CD4-positive, CD25-positive, alpha-beta regulatory T cell (primary cell): ENCODE measurements around the gene ZNF76. TPM values are rescaled to one million over a fixed set of nuclear protein-coding genes. Genes with fewer than 3 reads are reported as not detected.

Source experiments
- ATAC-seq, 2 donors: fragments of 150-1000 bp; cut with Tn5 transposase; one replicate each; pipeline ENCODE4 v1.10.0; 2021; ENCODE audit warnings: low read depth in 2 of 2, moderate number of reproducible peaks in 2 of 2, moderate library complexity in 1 of 2
- DNase-seq, 3 donors: peaks; one replicate each; pipeline versions ENCODE4 v3.0.0 to v3.0.0-alpha.2; 2012 to 2022; ENCODE audit warnings: mixed read lengths in 1 of 3
- H3K27ac ChIP-seq: one replicate; pipeline ENCODE4 v1.7.0; 2013; ENCODE audit warnings: mild to moderate bottlenecking, low read length; ENCODE audit not compliant: insufficient read depth, poor library complexity, severe bottlenecking
- H3K27me3 ChIP-seq: one replicate; pipeline ENCODE4 v1.7.0; 2013; ENCODE audit warnings: low read length; ENCODE audit not compliant: control insufficient read depth, insufficient read depth
- H3K36me3 ChIP-seq: one replicate; pipeline ENCODE4 v1.7.0; 2013; ENCODE audit warnings: mild to moderate bottlenecking, low read length, moderate library complexity; ENCODE audit not compliant: control insufficient read depth, insufficient read depth
- H3K4me1 ChIP-seq: 2 replicates; pipeline ENCODE4 v1.7.0; 2013; ENCODE audit warnings: mild to moderate bottlenecking, low read length; ENCODE audit not compliant: insufficient read depth, control insufficient read depth, poor library complexity, severe bottlenecking
- H3K4me3 ChIP-seq: one replicate; pipeline ENCODE4 v1.7.0; 2013; ENCODE audit warnings: low read depth, mild to moderate bottlenecking, low read length, moderate library complexity
- H3K9me3 ChIP-seq, 2 experiments: 1 replicate in 1 of 2; 2 replicates in 1 of 2; pipeline ENCODE4 v1.7.0; 2013; ENCODE audit warnings: low read length in 2 of 2, mild to moderate bottlenecking in 1 of 2, moderate library complexity in 1 of 2; ENCODE audit not compliant: control insufficient read depth in 2 of 2
- H3K27ac Mint-ChIP-seq, 3 donors: one replicate each; pipeline ENCODE4 v1.8.0; 2020 to 2022; ENCODE audit warnings: mild to moderate bottlenecking in 3 of 3, mixed read lengths in 3 of 3, moderate library complexity in 2 of 3
- H3K27me3 Mint-ChIP-seq: one replicate; pipeline ENCODE4 v1.8.0; 2022; ENCODE audit warnings: mild to moderate bottlenecking, mixed read lengths
- H3K36me3 Mint-ChIP-seq: one replicate; pipeline ENCODE4 v1.8.0; 2020; ENCODE audit warnings: mixed read lengths
- H3K4me1 Mint-ChIP-seq, 4 donors: one replicate each; pipeline ENCODE4 v1.8.0; 2020 to 2022; ENCODE audit warnings: mixed read lengths in 4 of 4, mild to moderate bottlenecking in 1 of 4
- H3K4me3 Mint-ChIP-seq, 4 donors: one replicate each; pipeline ENCODE4 v1.8.0; 2020 to 2022; ENCODE audit warnings: mild to moderate bottlenecking in 4 of 4, mixed read lengths in 4 of 4, moderate library complexity in 3 of 4
- H3K9me3 Mint-ChIP-seq, 7 donors: one replicate each; pipeline ENCODE4 v1.8.0; 2020 to 2022; ENCODE audit warnings: mixed read lengths in 7 of 7, mild to moderate bottlenecking in 3 of 7, moderate library complexity in 2 of 7
- polyA plus RNA-seq, 4 donors: library from polyadenylated mRNA; unstranded; fragments of 300-500 nt; fragmentation: Illumina TruSeq; gene quantifications; one replicate each; pipeline ENCODE4 v1.2.3, GENCODE V29; 2021
- total RNA-seq: library from RNA; stranded (reverse); gene quantifications from one replicate; pipeline ENCODE4 v1.2.3, GENCODE V29; 2022

The ZNF76 gene
- total and polyA plus RNA-seq, 5 donors from 2014 or later = 18.7 to 66.6 (median 22.1) TPM

- ATAC-seq = no peak
These were observed 31.1 kb upstream of the ZNF76 start for GRCh38 chr6:35228481-35228880.

GRCh38 chr6:35229304-35229703 lies 30.2 kb upstream of the ZNF76 start:
- Mint-ChIP-seq H3K36me3 (peaks cover 10% of the 10 kb centered on the region), H3K4me3 (no peak overlapping the region), H3K27me3 (no peaks in the 10 kb centered on the region), H3K27ac (peak overlapping the region in 1 of 3 donors; percentile 18), H3K9me3 (peaks cover 0 to 1% (median 0%) of the 10 kb centered on the region in 7 donors), H3K4me1 (no peaks in the 10 kb centered on the region)
- Histone ChIP-seq H3K9me3 (no peaks in the 10 kb centered on the region), H3K4me1 (no peaks in the 10 kb centered on the region), H3K36me3 (no peaks in the 10 kb centered on the region), H3K4me3 (no peak overlapping the region), H3K27me3 (no peaks in the 10 kb centered on the region), H3K27ac (no peak overlapping the region)
- no peak for DNase-seq
- ATAC-seq = no peak

More at GRCh38 chr6:35228481-35228880, 31.1 kb upstream of the ZNF76 start:
- H3K27ac ChIP-seq = no peak overlapping the region
- no peaks in the 10 kb centered on the region for H3K4me1 Mint-ChIP-seq
- H3K4me3 Mint-ChIP-seq = no peak overlapping the region
- H3K9me3 ChIP-seq = no peaks in the 10 kb centered on the region
- peak overlapping the region in 2 of 3 donors; percentile 52 to 61 for H3K27ac Mint-ChIP-seq
- no peak for DNase-seq
- H3K27me3 Mint-ChIP-seq = no peaks in the 10 kb centered on the region
- H3K36me3 Mint-ChIP-seq = peaks cover 10% of the 10 kb centered on the region
- H3K36me3 ChIP-seq = no peaks in the 10 kb centered on the region
- H3K27me3 ChIP-seq = no peaks in the 10 kb centered on the region
- H3K9me3 Mint-ChIP-seq = peaks cover 0 to 1% (median 0%) of the 10 kb centered on the region in 7 donors
- no peaks in the 10 kb centered on the region for H3K4me1 ChIP-seq
- no peak overlapping the region for H3K4me3 ChIP-seq

- Mint-ChIP-seq H3K4me3 (no peak overlapping the region), H3K9me3 (peaks cover 0 to 3% (median 0%) of the 10 kb centered on the region in 7 donors), H3K27ac (peak overlapping the region in 1 of 3 donors; percentile 28), H3K27me3 (no peaks in the 10 kb centered on the region), H3K4me1 (no peaks in the 10 kb centered on the region), H3K36me3 (peaks cover 10% of the 10 kb centered on the region)
- H3K4me3 ChIP-seq = no peak overlapping the region
- no peaks in the 10 kb centered on the region for H3K27me3 ChIP-seq
- ATAC-seq = no peak
- no peaks in the 10 kb centered on the region for H3K36me3 ChIP-seq
- H3K4me1 ChIP-seq = no peaks in the 10 kb centered on the region
- DNase-seq = no peak
- no peak overlapping the region for H3K27ac ChIP-seq
- no peaks in the 10 kb centered on the region for H3K9me3 ChIP-seq
These were observed 29.0 kb upstream of the ZNF76 start for GRCh38 chr6:35230498-35230897.

DNA sequence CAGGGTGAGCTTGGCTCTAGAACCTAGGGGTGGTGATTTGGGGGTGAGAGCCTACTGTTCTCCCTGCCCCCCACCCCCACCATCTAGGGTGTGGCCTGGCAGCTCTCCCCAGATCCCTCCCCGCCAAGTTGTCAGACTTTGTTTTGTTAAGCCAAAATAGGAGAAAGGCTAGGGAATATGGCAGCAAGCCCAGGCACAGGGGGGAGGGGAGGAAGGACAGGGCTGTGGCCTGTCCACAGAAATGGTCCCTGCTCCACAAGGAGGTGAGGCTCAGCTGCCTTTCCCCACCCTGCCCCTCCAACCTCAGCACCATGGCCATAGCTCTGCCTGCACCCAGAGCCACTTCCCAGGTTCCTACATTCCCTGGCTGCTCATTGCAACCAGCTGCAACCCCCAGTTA lies 28.6 kb upstream of the ZNF76 start:
- Histone ChIP-seq H3K36me3 (no peaks in the 10 kb centered on the region), H3K4me1 (no peaks in the 10 kb centered on the region), H3K9me3 (no peaks in the 10 kb centered on the region), H3K4me3 (no peak overlapping the region), H3K27me3 (no peaks in the 10 kb centered on the region), H3K27ac (no peak overlapping the region)
- Mint-ChIP-seq H3K4me1 (no peaks in the 10 kb centered on the region), H3K36me3 (peaks cover 10% of the 10 kb centered on the region), H3K9me3 (peaks cover 0 to 3% (median 0%) of the 10 kb centered on the region in 7 donors), H3K27ac (no peak overlapping the region), H3K27me3 (no peaks in the 10 kb centered on the region), H3K4me3 (no peak overlapping the region)
- no peak for DNase-seq
- no peak for ATAC-seq

GRCh38 chr6:35231563-35231962 lies 28.0 kb upstream of the ZNF76 start:
- Mint-ChIP-seq H3K4me3 (no peak overlapping the region), H3K4me1 (no peaks in the 10 kb centered on the region), H3K36me3 (peaks cover 10% of the 10 kb centered on the region), H3K9me3 (peaks cover 0 to 3% (median 0%) of the 10 kb centered on the region in 7 donors), H3K27me3 (no peaks in the 10 kb centered on the region), H3K27ac (peak overlapping the region in 1 of 3 donors; percentile 10)
- DNase-seq (no peak), ATAC-seq (no peak)
- no peak overlapping the region for H3K27ac ChIP-seq
- H3K27me3 ChIP-seq = no peaks in the 10 kb centered on the region
- H3K4me3 ChIP-seq = no peak overlapping the region
- H3K36me3 ChIP-seq = no peaks in the 10 kb centered on the region
- H3K9me3 ChIP-seq = no peaks in the 10 kb centered on the region
- no peaks in the 10 kb centered on the region for H3K4me1 ChIP-seq

GRCh38 chr6:35234901-35235300 lies 24.6 kb upstream of the ZNF76 start:
- H3K27ac Mint-ChIP-seq = no peak overlapping the region
- Histone ChIP-seq H3K9me3 (no peaks in the 10 kb centered on the region), H3K4me3 (no peak overlapping the region), H3K4me1 (no peaks in the 10 kb centered on the region), H3K27ac (no peak overlapping the region), H3K36me3 (no peaks in the 10 kb centered on the region), H3K27me3 (no peaks in the 10 kb centered on the region)
- H3K9me3 Mint-ChIP-seq = peaks cover 0 to 5% (median 0%) of the 10 kb centered on the region in 7 donors
- H3K4me3 Mint-ChIP-seq = no peak overlapping the region
- H3K4me1 Mint-ChIP-seq = peaks cover 0 to 5% (median 0%) of the 10 kb centered on the region in 4 donors
- DNase-seq (no peak), ATAC-seq (no peak)
- no peaks in the 10 kb centered on the region for H3K27me3 Mint-ChIP-seq
- peaks cover 16% of the 10 kb centered on the region for H3K36me3 Mint-ChIP-seq

- Histone ChIP-seq H3K4me1 (no peaks in the 10 kb centered on the region), H3K27me3 (no peaks in the 10 kb centered on the region), H3K36me3 (no peaks in the 10 kb centered on the region), H3K9me3 (no peaks in the 10 kb centered on the region), H3K27ac (no peak overlapping the region), H3K4me3 (no peak overlapping the region)
- H3K9me3 Mint-ChIP-seq = peaks cover 0 to 5% (median 0%) of the 10 kb centered on the region in 7 donors
- DNase-seq = no peak
- H3K36me3 Mint-ChIP-seq = peaks cover 12% of the 10 kb centered on the region
- no peak for ATAC-seq
- H3K4me1 Mint-ChIP-seq = peaks cover 0 to 8% (median 1%) of the 10 kb centered on the region in 4 donors
- no peak overlapping the region for H3K4me3 Mint-ChIP-seq
- H3K27ac Mint-ChIP-seq = no peak overlapping the region
- H3K27me3 Mint-ChIP-seq = no peaks in the 10 kb centered on the region
These were observed 23.3 kb upstream of the ZNF76 start for GRCh38 chr6:35236223-35236622.

DNA sequence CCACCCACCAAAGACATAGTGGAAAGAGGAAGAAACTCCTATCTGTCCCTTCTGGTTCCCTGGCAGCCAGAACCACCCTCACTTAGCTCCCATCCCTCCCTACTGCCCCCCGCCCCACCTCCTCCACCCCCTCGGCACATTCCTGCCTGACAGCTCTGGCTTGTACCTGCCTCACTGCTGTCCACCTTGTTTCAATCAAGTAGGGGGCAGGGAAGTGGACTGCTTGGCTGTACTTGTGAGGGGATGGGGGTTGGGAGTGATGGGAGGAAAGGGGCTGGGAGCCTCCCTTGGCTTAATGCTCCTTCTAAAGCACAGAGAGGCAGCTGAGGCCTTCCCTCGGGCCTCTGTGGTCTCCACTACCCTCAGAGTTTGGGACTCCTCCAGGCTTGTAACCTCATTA lies 22.1 kb upstream of the ZNF76 start:
- H3K4me1 Mint-ChIP-seq = peaks cover 0 to 8% (median 1%) of the 10 kb centered on the region in 4 donors
- H3K27me3 ChIP-seq = no peaks in the 10 kb centered on the region
- H3K36me3 ChIP-seq = no peaks in the 10 kb centered on the region
- H3K36me3 Mint-ChIP-seq = peaks cover 6% of the 10 kb centered on the region
- no peaks in the 10 kb centered on the region for H3K4me1 ChIP-seq
- DNase-seq (no peak), ATAC-seq (no peak)
- peaks cover 0 to 5% (median 0%) of the 10 kb centered on the region in 7 donors for H3K9me3 Mint-ChIP-seq
- H3K4me3 ChIP-seq = no peak overlapping the region
- H3K27ac Mint-ChIP-seq = no peak overlapping the region
- no peaks in the 10 kb centered on the region for H3K27me3 Mint-ChIP-seq
- H3K27ac ChIP-seq = no peak overlapping the region
- no peaks in the 10 kb centered on the region for H3K9me3 ChIP-seq
- no peak overlapping the region for H3K4me3 Mint-ChIP-seq
